ENCODE data around the gene PTPRG. TPM values are rescaled to one million over a fixed set of nuclear protein-coding genes. Genes with fewer than 3 reads are reported as not detected.

Gene PTPRG
- total RNA-seq, 1 experiment from 2014 or later = 0.73 TPM

GRCh38 chr3:61761694-61762430 lies 200.5 kb downstream of the PTPRG start:
- Histone ChIP-seq H3K9ac (ENCODE audit: low read length) (no peak overlapping the region), H3K79me2 (ENCODE audit: low read length) (no peaks in the 10 kb centered on the region), H3F3A (ENCODE audit: low read length, unreplicated experiment) (no peaks in the 10 kb centered on the region), H2AFZ (ENCODE audit: low read length) (no peak overlapping the region), H3K4me2 (ENCODE audit: low read length) (no peak overlapping the region), H3K4me1 (ENCODE audit: insufficient read depth, low read length) (no peaks in the 10 kb centered on the region), H4K20me1 (ENCODE audit: low read length) (no peaks in the 10 kb centered on the region), H3K36me3 (ENCODE audit: low read depth, low read length) (no peaks in the 10 kb centered on the region), H3K27ac (ENCODE audit: low read length) (no peak overlapping the region), H3K9me3 (ENCODE audit: low read length) (no peaks in the 10 kb centered on the region), H3K4me3 (ENCODE audit: low read length) (no peak overlapping the region), H3K9me2 (replicated peaks; ENCODE audit: low read length) (no peaks in the 10 kb centered on the region), H3K27me3 (ENCODE audit: low read length) (no peaks in the 10 kb centered on the region)
- intact Hi-C loops (cut with micrococcal nuclease) = no loop called here
- TF ChIP-seq EZH2 (IDR thresholded peaks at IDR 0.05; ENCODE audit: low read length, unreplicated experiment) (no peak), EZH2phosphoT487 (IDR thresholded peaks at IDR 0.05; ENCODE audit: borderline replicate concordance, low read length) (no peak), CTCF (conservative IDR thresholded peaks at IDR 0.05; ENCODE audit: low read depth, low read length) (no peak)
- BruUV-seq (replicated peaks) = no TSS peak
- ATAC-seq = no peak
- DNase-seq = no peak
- ChIA-PET CTCF (no interaction called here), POLR2A (ENCODE audit: unreplicated experiment) (no interaction called here)

- POLR2A ChIA-PET (ENCODE audit: unreplicated experiment) = no interaction called here
- H3K4me3 ChIP-seq (ENCODE audit: low read length) = no peak overlapping the region
- no peaks in the 10 kb centered on the region for H3K9me2 ChIP-seq (replicated peaks; ENCODE audit: low read length)
- intact Hi-C loops (cut with micrococcal nuclease) = no loop called here
- H3K4me2 ChIP-seq (ENCODE audit: low read length) = no peak overlapping the region
- H3F3A ChIP-seq (ENCODE audit: low read length, unreplicated experiment) = no peaks in the 10 kb centered on the region
- H3K4me1 ChIP-seq (ENCODE audit: insufficient read depth, low read length) = no peaks in the 10 kb centered on the region
- ATAC-seq (no peak), DNase-seq (no peak)
- H3K9me3 ChIP-seq (ENCODE audit: low read length) = no peaks in the 10 kb centered on the region
- no peaks in the 10 kb centered on the region for H3K36me3 ChIP-seq (ENCODE audit: low read depth, low read length)
- H3K27me3 ChIP-seq (ENCODE audit: low read length) = no peaks in the 10 kb centered on the region
- no peak overlapping the region for H3K9ac ChIP-seq (ENCODE audit: low read length)
- no TSS peak for BruUV-seq (replicated peaks)
- no peak overlapping the region for H2AFZ ChIP-seq (ENCODE audit: low read length)
- H3K79me2 ChIP-seq (ENCODE audit: low read length) = no peaks in the 10 kb centered on the region
- H3K27ac ChIP-seq (ENCODE audit: low read length) = no peak overlapping the region
- CTCF ChIA-PET = no interaction called here
- TF ChIP-seq EZH2 (IDR thresholded peaks at IDR 0.05; ENCODE audit: low read length, unreplicated experiment) = no peak
- TF ChIP-seq EZH2phosphoT487 (IDR thresholded peaks at IDR 0.05; ENCODE audit: borderline replicate concordance, low read length) = no peak
- H4K20me1 ChIP-seq (ENCODE audit: low read length) = no peaks in the 10 kb centered on the region
These were observed 203.9 kb downstream of the PTPRG start for GRCh38 chr3:61765157-61765876.

GRCh38 chr3:61768284-61769037 lies 207.1 kb downstream of the PTPRG start:
- Histone ChIP-seq H3K27me3 (ENCODE audit: low read length) (no peaks in the 10 kb centered on the region), H2AFZ (ENCODE audit: low read length) (no peak overlapping the region), H3K9me2 (replicated peaks; ENCODE audit: low read length) (no peaks in the 10 kb centered on the region), H3K4me1 (ENCODE audit: insufficient read depth, low read length) (no peaks in the 10 kb centered on the region), H3F3A (ENCODE audit: low read length, unreplicated experiment) (no peaks in the 10 kb centered on the region), H3K27ac (ENCODE audit: low read length) (no peak overlapping the region), H3K9me3 (ENCODE audit: low read length) (no peaks in the 10 kb centered on the region), H4K20me1 (ENCODE audit: low read length) (no peaks in the 10 kb centered on the region), H3K9ac (ENCODE audit: low read length) (no peak overlapping the region), H3K36me3 (ENCODE audit: low read depth, low read length) (no peaks in the 10 kb centered on the region), H3K4me2 (ENCODE audit: low read length) (no peak overlapping the region), H3K79me2 (ENCODE audit: low read length) (no peaks in the 10 kb centered on the region), H3K4me3 (ENCODE audit: low read length) (no peak overlapping the region)
- intact Hi-C loops (cut with micrococcal nuclease) = no loop called here
- no TSS peak for BruUV-seq (replicated peaks)
- CTCF ChIA-PET = no interaction called here
- TF ChIP-seq CTCF (conservative IDR thresholded peaks at IDR 0.05; ENCODE audit: low read depth, low read length) (no peak), EZH2phosphoT487 (IDR thresholded peaks at IDR 0.05; ENCODE audit: borderline replicate concordance, low read length) (no peak), EZH2 (IDR thresholded peaks at IDR 0.05; ENCODE audit: low read length, unreplicated experiment) (no peak)
- DNase-seq (no peak), ATAC-seq (no peak)
- POLR2A ChIA-PET (ENCODE audit: unreplicated experiment) = no interaction called here

Data from PC-3 (cell line).